CD14-positive monocyte (primary cell): ENCODE measurements around the gene ANGPTL2. TPM values are rescaled to one million over a fixed set of nuclear protein-coding genes. Genes with fewer than 3 reads are reported as not detected.
"Not testable (repeated sequence)": the region's sequence is repeated elsewhere in the genome, so short reads cannot be mapped to it uniquely, and the experiment has no call there.

ENCODE experiments used
- DNase-seq, 3 donors: peaks; one replicate each; pipeline ENCODE4 v3.0.0-alpha.2; 2011 to 2022
- H2AFZ ChIP-seq: 2 replicates; pipeline ENCODE4 v1.6.0; 2012; ENCODE audit warnings: mild to moderate bottlenecking, low read depth, low read length, inconsistent platforms; ENCODE audit not compliant: insufficient read depth, poor library complexity, severe bottlenecking
- H3K27ac ChIP-seq, 2 donors: 1 replicate in 1 of 2; 2 replicates in 1 of 2; pipeline ENCODE4 v1.5.1; 2012 to 2013; ENCODE audit warnings: low read length in 2 of 2, control low read depth in 1 of 2, inconsistent platforms in 1 of 2, low read depth in 1 of 2, mild to moderate bottlenecking in 1 of 2
- H3K27me3 ChIP-seq, 2 donors: one replicate each; pipeline versions ENCODE4 v1.6.0 to v1.6.1; 2011 to 2013; ENCODE audit warnings: low read length in 2 of 2; ENCODE audit not compliant: control insufficient read depth in 2 of 2, insufficient read depth in 2 of 2
- H3K36me3 ChIP-seq, 2 donors: replicated peaks in 1 of 2; 1 replicate in 1 of 2; 2 replicates in 1 of 2; pipeline versions ENCODE4 v1.5.1 to v1.6.1; 2012 to 2013; ENCODE audit warnings: low read length in 2 of 2, control low read depth in 1 of 2, inconsistent platforms in 1 of 2, mild to moderate bottlenecking in 1 of 2; ENCODE audit not compliant: insufficient read depth in 2 of 2, control insufficient read depth in 1 of 2
- H3K4me1 ChIP-seq, 2 donors: 1 replicate in 1 of 2; 2 replicates in 1 of 2; pipeline versions ENCODE4 v1.5.1 to v1.6.1; 2012 to 2013; ENCODE audit warnings: low read length in 2 of 2, control low read depth in 1 of 2, inconsistent platforms in 1 of 2, mild to moderate bottlenecking in 1 of 2, moderate library complexity in 1 of 2; ENCODE audit not compliant: insufficient read depth in 2 of 2, control insufficient read depth in 1 of 2
- H3K4me2 ChIP-seq: replicated peaks from 2 replicates; pipeline ENCODE3; 2012; ENCODE audit warnings: low read length, moderate library complexity, mild to moderate bottlenecking; ENCODE audit not compliant: poor library complexity, severe bottlenecking; ENCODE audit errors: extremely low read depth
- H3K4me3 ChIP-seq, 3 experiments: fragments of 200-600 bp in 1 of 3; sonication (generic) in 1 of 3; replicated peaks in 1 of 3; 1 replicate in 2 of 3; 2 replicates in 1 of 3; pipeline ENCODE4 v1.5.1; 2011 to 2013; ENCODE audit warnings: low read length in 3 of 3, mild to moderate bottlenecking in 3 of 3, control low read depth in 2 of 3, low read depth in 2 of 3, inconsistent platforms in 1 of 3, moderate library complexity in 1 of 3
- H3K79me2 ChIP-seq: 2 replicates; pipeline ENCODE4 v1.6.0; 2012; ENCODE audit warnings: mild to moderate bottlenecking, control low read depth, inconsistent platforms, low read length, moderate library complexity; ENCODE audit not compliant: insufficient read depth
- H3K9ac ChIP-seq: 2 replicates; pipeline ENCODE4 v1.6.0; 2017; ENCODE audit warnings: low read length, mild to moderate bottlenecking; ENCODE audit not compliant: insufficient read depth, poor library complexity, severe bottlenecking
- H3K9me3 ChIP-seq, 2 donors: replicated peaks in 1 of 2; 1 replicate in 1 of 2; 2 replicates in 1 of 2; pipeline versions ENCODE4 v1.5.1 to v1.6.1; 2012 to 2013; ENCODE audit warnings: low read length in 2 of 2, control low read depth in 1 of 2; ENCODE audit not compliant: control insufficient read depth in 1 of 2, insufficient read depth in 1 of 2
- H4K20me1 ChIP-seq: 2 replicates; pipeline ENCODE4 v1.6.0; 2012; ENCODE audit warnings: mild to moderate bottlenecking, low read length, control low read depth, moderate library complexity; ENCODE audit not compliant: insufficient read depth
- H3K27ac Mint-ChIP-seq, 7 donors: one replicate each; pipeline ENCODE4 v1.8.0; 2020; ENCODE audit warnings: mild to moderate bottlenecking in 7 of 7, mixed read lengths in 7 of 7, moderate library complexity in 6 of 7, inconsistent platforms in 2 of 7
- H3K27me3 Mint-ChIP-seq, 3 donors: one replicate each; pipeline ENCODE4 v1.8.0; 2021 to 2022; ENCODE audit warnings: low read depth in 3 of 3, mild to moderate bottlenecking in 3 of 3, mixed read lengths in 3 of 3, moderate library complexity in 3 of 3, inconsistent platforms in 1 of 3
- H3K36me3 Mint-ChIP-seq, 2 donors: one replicate each; pipeline ENCODE4 v1.8.0; 2020; ENCODE audit warnings: mixed read lengths in 2 of 2, inconsistent platforms in 1 of 2, mild to moderate bottlenecking in 1 of 2
- H3K4me1 Mint-ChIP-seq: one replicate; pipeline ENCODE4 v1.8.0; 2020; ENCODE audit warnings: mild to moderate bottlenecking, mixed read lengths
- H3K4me3 Mint-ChIP-seq, 2 donors: one replicate each; pipeline ENCODE4 v1.8.0; 2020; ENCODE audit warnings: mild to moderate bottlenecking in 2 of 2, mixed read lengths in 2 of 2, moderate library complexity in 1 of 2
- H3K9me3 Mint-ChIP-seq, 7 donors: one replicate each; pipeline ENCODE4 v1.8.0; 2020 to 2022; ENCODE audit warnings: mixed read lengths in 7 of 7, mild to moderate bottlenecking in 6 of 7, moderate library complexity in 6 of 7, inconsistent platforms in 2 of 7
- CTCF ChIP-seq: fragments of 200-600 bp; IDR thresholded peaks from one replicate; pipeline ENCODE4 v1.8.0; 2022; ENCODE audit warnings: antibody characterized with exemption, mild to moderate bottlenecking
- WGBS: methylation state at CpG from one replicate; pipeline ENCODE4 v1.1.5; 2013; ENCODE audit warnings: missing lambda C conversion rate; ENCODE audit not compliant: insufficient coverage; 5-methylcytosine and 5-hydroxymethylcytosine counted together
- intact Hi-C, 2 donors: fragments of 100-400 bp; cut with micrococcal nuclease; formaldehyde crosslinking; loops; one replicate each; pipeline versions ENCODE4 v1.15.0 to v1.15.1; 2023
- polyA minus RNA-seq: library from RNA; depleted of rRNA, polyadenylated mRNA; stranded (reverse); fragments of >200 nt; gene quantifications from 2 replicates; pipeline ENCODE4 v1.2.3, GENCODE V29; 2012
- polyA plus RNA-seq, 3 donors: library from polyadenylated mRNA; depleted of rRNA in 1 of 3; unstranded in 2 of 3; stranded (reverse) in 1 of 3; fragments of 300-500 nt in 2 of 3; fragments of >200 nt in 1 of 3; fragmentation: Illumina TruSeq in 2 of 3; gene quantifications; 1 replicate in 2 of 3; 2 replicates in 1 of 3; pipeline ENCODE4 v1.2.3, GENCODE V29; 2012 to 2021
- total RNA-seq, 12 experiments: library from RNA in 1 of 12; stranded (reverse) in 1 of 12; fragments of 120-200 nt in 1 of 12; gene quantifications; one replicate each; pipeline ENCODE4 v1.2.4 and lab custom pipeline; 2013 to 2026; ENCODE audit warnings: mixed read lengths in 6 of 12, inconsistent platforms in 1 of 12

ANGPTL2 gene
- total RNA-seq (2013): 0.02 TPM
- polyA plus RNA-seq (not detected), polyA minus RNA-seq (not detected in 2 replicates), total RNA-seq (lab: John Stamatoyannopoulos, UW) (0 to 1.3 (median 0.03) reads per million in 11 experiments)

DNA sequence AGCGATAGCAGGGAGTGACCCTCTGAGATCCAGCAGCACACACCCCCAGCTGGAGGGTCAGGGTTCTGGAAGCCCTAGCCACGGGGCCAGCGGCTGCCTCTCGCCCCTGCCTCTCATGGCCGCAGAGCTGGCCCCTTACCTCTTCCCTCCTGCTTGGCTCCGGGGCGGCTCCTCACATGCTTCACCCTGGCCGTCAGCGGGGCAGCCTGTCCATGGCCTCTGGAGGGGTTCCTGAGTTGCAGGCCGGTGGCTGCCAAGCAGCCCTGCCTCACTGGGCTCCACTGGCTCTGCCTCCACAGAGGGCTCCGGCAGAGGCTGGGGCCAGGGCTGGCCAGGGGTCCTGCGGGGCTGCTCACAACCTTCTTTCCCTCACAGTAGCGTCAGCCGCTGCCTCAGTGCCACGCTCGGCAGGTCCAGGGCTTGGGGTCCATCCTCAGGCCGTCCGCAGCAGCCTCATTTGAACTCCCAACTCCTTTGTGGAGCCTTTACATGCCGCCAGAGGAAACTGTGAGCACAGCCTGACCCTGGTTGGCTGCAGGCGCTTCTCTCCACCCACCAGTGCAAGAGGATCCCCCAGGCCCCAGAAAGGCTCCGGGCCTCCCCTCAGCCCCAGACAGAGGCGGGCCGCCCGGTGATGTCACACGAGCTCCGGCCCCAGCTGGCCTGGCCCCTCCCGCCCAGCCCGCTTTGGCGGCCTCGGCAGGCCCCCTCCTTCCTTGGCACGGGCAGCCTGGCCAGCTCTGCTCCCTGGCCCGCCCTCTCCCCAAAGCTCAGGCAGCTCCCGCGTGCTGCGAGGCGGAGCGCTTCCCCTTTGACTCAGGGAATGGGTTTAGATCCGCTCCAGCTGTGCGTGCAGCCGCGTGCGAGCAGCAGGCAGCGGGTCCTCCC lies at the start of gene ANGPTL2:
Gene ANGPTL2 (minus strand): TSS at position 460 of the 888 bp plus-strand sequence. CDS start 13,904 bp downstream, outside the sequence.
- Histone ChIP-seq H3K27ac (no peak within 1 kb of the TSS), H3K4me3 (no peak within 1 kb of the TSS), H4K20me1 (no peaks in the 10 kb centered on the region), H3K9me3 (peaks cover 2 to 3% of the 10 kb centered on the region in 2 donors), H2AFZ (no peak within 1 kb of the TSS), H3K79me2 (no peaks in the 10 kb centered on the region), H3K4me2 (no peak within 1 kb of the TSS), H3K27me3 (peaks cover 24 to 54% of the 10 kb centered on the region in 2 donors), H3K4me1 (peaks cover 0 to 3% of the 10 kb centered on the region in 2 donors), H3K36me3 (no peaks in the 10 kb centered on the region), H3K9ac (no peak within 1 kb of the TSS)
- peaks cover 9% of the 10 kb centered on the region for H3K4me1 Mint-ChIP-seq
- H3K9me3 Mint-ChIP-seq: peaks cover 0 to 10% (median 1%) of the 10 kb centered on the region in 7 donors
- peak within 1 kb of the TSS in 3 of 7 donors; percentile 9 to 70 (median 16) for H3K27ac Mint-ChIP-seq
- peaks cover 42 to 78% (median 67%) of the 10 kb centered on the region in 3 donors for H3K27me3 Mint-ChIP-seq
- no peak for TF ChIP-seq CTCF
- no peaks in the 10 kb centered on the region for H3K36me3 Mint-ChIP-seq
- intact Hi-C loops: no loop called here
- 18% methylated on average over 43 of the region's 43 CpGs for WGBS
- peak within 1 kb of the TSS in 1 of 2 donors; percentile 73 for H3K4me3 Mint-ChIP-seq
- peak; percentile 22 to 56 (median 23) for DNase-seq

- H3K27me3 Mint-ChIP-seq, H3K27ac ChIP-seq, H3K4me1 ChIP-seq, H3K4me1 Mint-ChIP-seq, H2AFZ ChIP-seq, H3K36me3 Mint-ChIP-seq, H3K27ac Mint-ChIP-seq, intact Hi-C loops, H3K9me3 Mint-ChIP-seq, H3K4me3 ChIP-seq, H3K79me2 ChIP-seq, H3K4me2 ChIP-seq, H3K9ac ChIP-seq, H3K27me3 ChIP-seq, H4K20me1 ChIP-seq, DNase-seq, H3K4me3 Mint-ChIP-seq, H3K9me3 ChIP-seq, H3K36me3 ChIP-seq: not testable (repeated sequence)
- 100% methylated on average over 3 of the region's 9 CpGs for WGBS
Observed at GRCh38 chr9:127171348-127171747, 48.9 kb upstream of the ANGPTL2 start.
